GM19467 (cell line): ENCODE measurements around the gene UGCG.
"Not testable (repeated sequence)": the region's sequence is repeated elsewhere in the genome, so short reads cannot be mapped to it uniquely, and the experiment has no call there.

Source experiments
- ATAC-seq: cut with Tn5 transposase; IDR thresholded peaks from one replicate; pipeline ENCODE4 v1.9.1; 2021; ENCODE audit warnings: mild to moderate bottlenecking, moderate library complexity; ENCODE audit not compliant: unreplicated experiment

The UGCG gene

DNA sequence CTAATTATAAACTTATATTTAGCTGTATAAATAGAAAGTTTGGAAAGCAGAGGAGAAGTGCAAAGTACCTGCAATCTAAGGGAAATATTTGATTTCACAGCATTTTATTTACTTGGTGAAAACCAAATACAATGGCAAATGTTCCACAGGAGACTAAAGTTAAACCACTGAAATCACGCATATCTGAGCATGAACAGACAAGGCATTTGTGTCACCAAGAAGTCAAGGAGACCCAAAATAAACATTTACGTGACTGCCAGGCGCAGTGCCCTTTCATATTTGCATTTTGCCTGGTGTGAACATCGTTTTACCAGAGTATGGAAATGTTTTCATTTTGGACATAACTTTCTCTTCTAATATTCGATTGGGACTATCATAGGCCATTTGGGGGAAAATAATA lies 20.6 kb downstream of the UGCG start:
- ATAC-seq, result no peak

GRCh38 chr9:111917980-111918379 lies 21.4 kb downstream of the UGCG start:
- no peak for ATAC-seq

DNA sequence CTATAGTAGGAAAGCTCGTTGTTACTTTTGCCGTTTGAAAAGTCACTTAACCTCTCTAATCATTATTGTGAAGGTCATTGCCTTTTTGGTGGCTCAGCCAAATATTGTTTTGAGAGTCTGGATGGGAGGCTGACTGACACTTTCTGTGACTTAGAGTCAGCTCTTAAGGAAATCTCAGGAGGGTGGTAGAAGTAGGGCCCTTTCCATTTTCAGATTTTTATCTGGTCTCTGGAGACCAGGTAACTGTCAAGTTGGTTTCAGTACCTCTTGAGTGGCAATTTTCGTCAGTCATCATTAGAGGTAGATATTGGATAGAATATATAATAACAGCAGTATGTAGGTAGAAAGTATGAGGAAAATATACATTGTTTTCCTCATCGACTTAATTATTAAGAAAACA lies 23.3 kb downstream of the UGCG start:
- ATAC-seq, result no peak

DNA sequence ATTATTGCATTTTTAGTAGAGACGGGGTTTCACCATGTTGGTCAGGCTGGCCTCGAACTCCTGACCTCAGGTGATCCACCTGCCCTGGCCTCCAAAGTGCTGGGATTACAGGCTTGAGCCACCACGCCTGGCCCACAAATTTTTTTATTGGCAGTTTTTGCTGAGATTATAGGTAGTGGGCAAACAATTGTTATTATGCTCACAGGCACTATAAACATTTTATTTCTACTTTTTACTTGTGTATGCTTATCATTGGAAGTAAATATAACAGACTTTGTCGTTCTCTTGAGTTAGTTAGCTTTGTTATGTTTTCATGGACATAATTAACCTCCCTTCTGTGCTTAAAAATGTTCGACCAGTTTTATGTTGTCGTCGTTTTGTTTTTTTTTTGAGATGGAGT lies 23.9 kb downstream of the UGCG start:
- no peak for ATAC-seq

- ATAC-seq, result no peak
Observed at GRCh38 chr9:111922324-111923013, 25.9 kb downstream of the UGCG start.

- no peak for ATAC-seq
Observed at GRCh38 chr9:111924281-111924680, 27.7 kb downstream of the UGCG start.

GRCh38 chr9:111925017-111925770 lies 28.6 kb downstream of the UGCG start:
- no peak for ATAC-seq

- no peak for ATAC-seq
Observed at GRCh38 chr9:111925784-111926183, 29.2 kb downstream of the UGCG start.

- ATAC-seq, result peak; percentile 97
Observed at GRCh38 chr9:111926421-111926875, 29.8 kb downstream of the UGCG start.

DNA sequence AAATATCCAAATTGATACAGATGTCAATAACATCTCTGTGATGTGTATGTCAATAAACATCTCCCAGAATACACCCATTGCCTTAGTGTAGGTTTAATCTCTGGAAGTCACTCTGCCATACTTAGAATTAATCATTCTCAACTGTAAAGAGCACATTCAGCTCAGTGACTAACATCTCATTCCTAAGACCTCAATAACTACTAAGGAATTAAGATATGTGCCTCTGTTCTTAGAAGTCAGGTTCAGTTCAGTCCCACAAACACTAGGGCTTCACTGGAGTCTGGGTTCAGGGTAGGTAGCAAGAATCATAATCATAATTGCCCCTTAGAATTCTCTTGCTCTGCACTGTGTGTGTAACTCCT lies 31.7 kb downstream of the UGCG start:
- ATAC-seq, result no peak

DNA sequence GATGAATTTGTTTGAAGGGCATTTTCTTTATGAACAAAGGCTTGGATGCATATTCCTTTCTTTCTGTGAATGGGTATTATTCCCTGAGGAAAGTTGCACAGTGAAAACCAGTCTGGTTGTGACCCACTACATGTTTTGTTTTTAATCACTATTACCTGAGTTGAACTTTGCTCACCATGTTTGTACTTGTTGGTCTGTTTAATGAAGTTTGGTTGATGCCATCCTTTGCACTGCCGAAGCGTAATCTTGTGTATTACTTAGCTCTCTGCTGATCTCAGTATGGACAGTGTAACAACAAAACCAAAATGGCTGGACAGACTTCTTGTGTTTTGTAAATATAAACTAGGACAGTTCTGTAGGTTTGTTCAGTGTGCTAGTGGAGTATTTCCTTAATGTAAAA lies 38.1 kb downstream of the UGCG start:
- no peak for ATAC-seq

DNA sequence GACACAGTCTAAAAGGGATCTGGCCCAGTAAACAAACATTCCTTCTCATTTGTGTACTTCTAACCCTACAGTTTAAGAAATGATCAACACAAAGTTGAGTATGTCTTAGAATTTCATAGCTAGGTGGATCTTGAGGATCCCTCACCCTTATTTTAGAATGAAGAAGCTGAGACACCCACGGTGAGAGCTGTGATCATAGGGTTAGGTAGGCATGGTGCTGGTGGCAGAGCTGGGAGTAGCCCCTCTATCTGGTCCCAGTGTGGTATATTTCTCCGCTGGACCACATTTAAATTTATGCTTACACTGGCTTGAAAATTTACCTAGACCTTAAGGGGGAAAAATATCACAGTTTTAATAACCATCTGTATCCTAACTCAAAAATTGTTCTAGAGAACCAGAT lies 39.8 kb downstream of the UGCG start:
- no peak for ATAC-seq

DNA sequence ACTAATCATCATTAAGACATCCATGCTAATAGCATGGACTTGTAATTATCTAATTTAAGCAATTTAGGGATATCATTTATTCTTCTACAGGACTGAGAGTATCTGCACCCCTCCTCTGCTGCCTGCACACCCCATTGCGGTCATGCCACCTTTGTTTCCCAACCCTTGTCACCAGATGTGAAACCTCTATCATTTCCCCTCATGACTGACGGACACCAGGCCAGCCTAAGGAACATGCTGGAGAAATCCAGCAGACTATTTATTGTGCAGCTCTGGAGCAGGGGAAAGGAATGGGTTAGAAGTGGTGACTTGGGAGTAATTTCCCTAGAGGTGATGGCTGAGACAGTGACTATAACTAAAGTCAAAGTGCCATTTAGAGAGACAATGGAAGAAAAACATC lies 40.7 kb downstream of the UGCG start:
- ATAC-seq, result no peak

DNA sequence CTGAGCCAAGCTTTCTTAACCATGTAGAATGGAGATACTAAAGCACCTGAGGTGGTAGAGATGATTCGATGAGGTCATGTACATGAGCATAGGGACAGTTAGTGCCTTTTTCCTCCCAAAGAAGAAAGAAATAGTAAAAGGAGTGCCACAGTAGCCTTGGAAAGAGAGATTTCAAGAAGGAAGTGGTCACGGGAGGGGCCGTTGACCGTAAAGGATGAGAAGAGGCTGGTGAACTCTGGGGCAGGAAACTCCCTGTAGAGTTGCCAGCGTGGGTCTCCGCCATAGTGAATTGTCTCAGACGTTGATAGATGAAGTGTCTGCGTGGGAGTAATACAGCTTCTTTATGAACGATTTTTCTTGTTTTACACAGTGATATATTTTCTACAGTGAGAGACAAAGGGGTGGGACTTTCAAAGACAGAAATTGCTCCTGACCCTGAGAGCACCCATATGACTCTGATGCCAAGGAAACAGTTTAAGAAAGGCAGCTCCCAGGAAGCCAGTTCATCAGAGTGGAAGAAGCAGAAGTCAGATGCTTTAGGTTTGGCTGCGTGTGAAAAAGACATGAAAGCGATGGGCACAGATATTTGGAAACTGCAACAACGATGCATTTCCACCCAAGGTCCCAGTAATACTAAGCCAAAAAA lies 41.3 kb downstream of the UGCG start:
- peak; percentile 60 for ATAC-seq

DNA sequence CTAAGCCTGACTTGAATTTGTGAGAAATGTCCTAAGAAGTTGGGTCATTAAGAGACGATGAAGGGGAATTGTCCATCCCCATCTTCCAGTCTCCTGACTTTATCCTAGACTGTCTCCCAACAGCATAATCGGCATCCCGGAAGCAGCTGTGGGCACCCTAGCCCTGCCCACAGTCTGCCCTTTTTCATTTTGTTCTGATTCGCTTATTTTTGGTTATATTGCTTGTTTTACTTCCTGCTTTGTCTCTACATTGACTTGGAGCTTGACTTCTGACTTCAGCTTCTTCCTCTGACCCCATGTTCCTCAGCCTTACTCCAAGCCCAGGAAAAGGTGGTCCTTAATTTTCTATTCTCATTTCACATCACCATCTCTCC lies 41.8 kb downstream of the UGCG start:
- ATAC-seq, result no peak

- ATAC-seq, result no peak
Observed at GRCh38 chr9:111939322-111939721, 42.7 kb downstream of the UGCG start.

DNA sequence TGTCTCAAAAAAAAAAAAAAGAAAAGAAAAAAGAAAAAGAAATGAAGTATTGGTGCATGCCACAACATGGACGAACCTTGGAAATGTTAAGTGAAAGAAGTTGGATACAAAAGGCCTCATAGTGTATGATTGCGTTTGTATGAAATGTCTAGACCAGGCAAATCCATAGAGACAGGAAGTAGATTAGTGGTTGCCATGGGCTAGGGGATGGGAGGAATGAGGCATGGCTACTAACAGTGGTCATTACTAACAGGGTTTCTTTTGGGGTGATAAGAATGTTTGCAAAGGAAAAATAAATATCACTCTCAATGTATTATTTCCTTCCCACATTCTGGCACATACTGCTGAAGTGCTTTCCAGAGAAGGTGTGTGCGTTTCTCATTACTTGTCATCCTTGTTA lies 44.1 kb downstream of the UGCG start:
- ATAC-seq, result no peak

DNA sequence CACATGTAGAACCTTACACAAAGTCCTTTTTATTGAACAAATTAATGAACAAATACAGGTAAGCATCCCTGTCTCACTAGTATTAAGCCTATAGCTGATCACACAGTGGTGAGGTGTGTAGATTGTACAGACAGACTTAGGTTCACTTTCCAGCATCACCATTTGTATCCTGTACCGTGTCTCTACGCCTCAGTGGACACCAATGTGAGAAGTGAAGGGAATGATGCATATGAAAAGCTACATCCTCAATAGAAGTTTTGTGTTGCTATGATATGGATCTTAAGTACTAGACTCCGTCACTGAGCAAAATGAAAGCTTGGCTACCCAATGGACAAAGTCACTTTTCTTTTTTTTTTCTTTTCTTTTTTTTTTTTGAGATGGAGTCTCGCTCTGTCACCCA lies 46.6 kb downstream of the UGCG start:
- no peak for ATAC-seq

- ATAC-seq, result no peak
Observed at GRCh38 chr9:111943746-111944145, 47.1 kb downstream of the UGCG start.

DNA sequence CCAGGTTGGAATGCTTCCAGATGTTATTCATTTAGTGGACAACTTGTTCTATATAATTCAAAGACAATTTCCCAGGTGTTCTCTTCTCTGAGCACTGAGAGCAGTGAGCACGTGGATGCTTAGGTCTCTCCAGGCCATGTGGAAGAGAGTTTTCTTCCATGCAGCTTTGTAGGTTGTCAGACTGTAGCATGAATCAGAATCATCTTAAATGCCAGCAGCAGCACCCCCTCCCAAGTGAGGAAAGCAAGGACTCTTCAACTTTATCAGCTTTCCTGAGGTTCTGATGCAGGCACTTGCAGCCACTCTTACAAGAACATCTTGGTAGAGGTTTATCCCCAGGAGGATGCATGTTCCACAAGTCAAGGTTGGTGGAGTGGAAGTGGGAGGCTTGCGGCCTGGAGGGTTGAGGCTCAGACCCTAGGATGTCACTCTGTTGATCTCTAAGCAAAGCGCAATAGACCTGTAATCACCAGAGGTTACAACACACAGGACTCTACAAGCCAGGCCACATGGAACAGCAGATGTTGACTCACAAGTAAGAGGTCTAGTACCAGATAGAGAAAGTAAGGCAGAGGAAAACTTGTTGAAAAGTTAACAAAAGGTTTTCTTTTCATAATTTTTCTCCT lies 47.7 kb downstream of the UGCG start:
- ATAC-seq, result no peak

- ATAC-seq, result peak; percentile 84
Observed at GRCh38 chr9:111945216-111945615, 48.6 kb downstream of the UGCG start.

GRCh38 chr9:111948109-111948508 lies 51.5 kb downstream of the UGCG start:
- not testable (repeated sequence) for ATAC-seq
